ENCODE measurements around the gene SLFN11. TPM values are rescaled to one million over a fixed set of nuclear protein-coding genes. Genes with fewer than 3 reads are reported as not detected.

Gene SLFN11
- total RNA-seq, 4 donors from 2014 or later: 3.3 to 11.4 (median 7.0) TPM

DNA sequence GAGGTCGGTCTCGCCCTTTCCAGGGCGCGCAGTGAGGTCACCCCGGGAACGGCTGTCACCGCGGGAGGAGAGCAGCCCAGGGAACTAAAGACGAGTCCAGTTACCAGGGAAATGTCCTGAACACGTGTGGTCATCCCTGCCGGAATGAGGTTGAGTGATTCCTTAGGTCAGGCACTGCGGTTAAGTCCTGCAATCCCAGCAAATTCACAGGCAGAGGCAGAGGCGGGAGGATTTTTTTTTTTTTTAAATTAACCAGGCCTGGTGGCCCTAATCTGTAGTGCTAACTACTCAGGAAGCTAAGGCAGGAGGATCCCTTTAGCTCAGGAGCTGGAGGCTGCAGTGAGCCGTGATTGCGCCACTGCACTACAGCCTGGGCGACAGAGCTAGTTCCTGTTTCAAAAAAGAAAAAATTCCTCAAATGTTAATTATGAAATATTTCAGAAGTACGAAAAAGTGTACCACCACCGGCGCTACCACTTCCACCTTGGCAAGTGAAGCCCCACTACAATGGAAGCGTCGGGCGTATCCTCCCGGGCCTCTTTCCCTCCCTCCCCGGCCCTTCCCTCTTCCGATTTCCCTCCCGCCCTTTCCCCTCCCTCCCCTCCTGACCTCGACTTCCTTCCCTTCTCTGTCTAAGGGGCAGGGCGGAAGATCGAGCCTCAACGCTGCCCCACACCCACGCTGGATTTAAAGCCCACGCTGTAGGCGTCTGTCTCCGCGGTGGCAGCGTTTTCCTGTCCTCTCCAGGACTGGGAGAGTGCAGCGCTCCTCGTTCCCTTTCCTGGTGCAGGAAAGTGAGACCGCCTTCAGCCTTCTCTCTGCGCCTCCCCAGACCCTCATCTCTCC, 27.3 kb downstream of the SLFN11 start:
- 1 to 2% methylated on average over 40 of the region's 40 CpGs for WGBS, 2 donors
- TF ChIP-seq, protein P1, sequence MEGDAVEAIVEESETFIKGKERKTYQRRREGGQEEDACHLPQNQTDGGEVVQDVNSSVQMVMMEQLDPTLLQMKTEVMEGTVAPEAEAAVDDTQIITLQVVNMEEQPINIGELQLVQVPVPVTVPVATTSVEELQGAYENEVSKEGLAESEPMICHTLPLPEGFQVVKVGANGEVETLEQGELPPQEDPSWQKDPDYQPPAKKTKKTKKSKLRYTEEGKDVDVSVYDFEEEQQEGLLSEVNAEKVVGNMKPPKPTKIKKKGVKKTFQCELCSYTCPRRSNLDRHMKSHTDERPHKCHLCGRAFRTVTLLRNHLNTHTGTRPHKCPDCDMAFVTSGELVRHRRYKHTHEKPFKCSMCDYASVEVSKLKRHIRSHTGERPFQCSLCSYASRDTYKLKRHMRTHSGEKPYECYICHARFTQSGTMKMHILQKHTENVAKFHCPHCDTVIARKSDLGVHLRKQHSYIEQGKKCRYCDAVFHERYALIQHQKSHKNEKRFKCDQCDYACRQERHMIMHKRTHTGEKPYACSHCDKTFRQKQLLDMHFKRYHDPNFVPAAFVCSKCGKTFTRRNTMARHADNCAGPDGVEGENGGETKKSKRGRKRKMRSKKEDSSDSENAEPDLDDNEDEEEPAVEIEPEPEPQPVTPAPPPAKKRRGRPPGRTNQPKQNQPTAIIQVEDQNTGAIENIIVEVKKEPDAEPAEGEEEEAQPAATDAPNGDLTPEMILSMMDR (IDR thresholded peaks at IDR 0.05): no peak
- peak; percentile 67 to 94 for DNase-seq (ENCODE audit: low spot score in 2 of 2)
- intact Hi-C loops (cut with DNase I; ENCODE audit: low total_unique reads): no loop called here
- peak overlapping the region; percentile 22 for H3K4me3 ChIP-seq (ENCODE audit: low read depth, poor library complexity, severe bottlenecking)

DNA sequence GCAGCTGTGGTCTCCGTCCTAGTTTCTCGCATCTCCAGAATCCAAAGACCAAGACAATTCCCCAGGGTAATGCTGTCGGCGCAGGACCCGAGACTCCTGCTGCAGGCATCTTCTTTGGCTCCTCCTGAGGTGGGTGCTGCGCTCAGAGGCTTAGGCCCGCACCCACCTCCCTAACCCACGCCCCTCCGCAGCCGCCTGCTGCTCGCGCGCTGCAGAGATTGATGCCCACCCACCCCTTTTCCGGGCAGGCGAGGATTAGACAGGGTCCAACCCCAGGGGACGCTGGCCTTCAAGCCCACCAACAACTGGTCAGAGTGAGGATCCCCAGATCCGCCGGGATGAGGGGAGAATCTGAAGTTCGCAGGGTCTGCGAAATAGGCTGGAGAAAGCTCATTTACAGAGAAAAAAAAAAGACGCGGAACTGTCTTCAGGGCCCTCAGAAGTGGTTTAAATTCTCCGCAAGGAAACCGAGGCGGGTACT, 27.9 kb downstream of the SLFN11 start:
- TF ChIP-seq, protein P1 (IDR thresholded peaks at IDR 0.05): no peak
- no peak for TF ChIP-seq POLR2A (IDR thresholded peaks at IDR 0.05)
- WGBS, 2 donors: 25% methylated on average over 24 to 25 of the region's 25 CpGs
- DNase-seq (ENCODE audit: low spot score in 2 of 2): no peak
- intact Hi-C loops (cut with DNase I; ENCODE audit: low total_unique reads): no loop called here
- H3K4me3 ChIP-seq (ENCODE audit: low read depth, poor library complexity, severe bottlenecking): peak overlapping the region; percentile 7

DNA sequence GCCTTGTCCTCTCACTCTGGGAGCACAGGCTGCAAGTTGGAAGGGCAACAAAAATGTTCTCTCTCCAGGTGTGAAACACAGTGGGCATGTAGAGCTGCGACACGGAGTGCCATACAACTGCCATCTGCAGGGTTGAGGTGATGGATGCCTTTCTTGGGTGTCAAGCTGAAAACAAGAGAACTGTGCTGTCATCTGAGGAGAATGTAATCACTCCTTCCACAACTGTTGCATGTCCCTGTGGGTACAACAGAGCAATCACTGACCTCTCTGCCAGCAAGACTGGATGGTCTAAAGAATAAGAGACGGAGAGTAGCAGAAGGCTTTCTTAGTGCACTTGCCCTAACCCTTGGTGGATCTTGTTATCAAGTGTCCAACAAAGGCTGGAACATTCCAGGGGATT, 29.2 kb downstream of the SLFN11 start:
- no peak for DNase-seq (ENCODE audit: low spot score in 2 of 2)
- 83% methylated on average over 3 of the region's 3 CpGs for WGBS, 2 donors
- TF ChIP-seq, protein P1 (IDR thresholded peaks at IDR 0.05): no peak
- no peak for TF ChIP-seq POLR2A (IDR thresholded peaks at IDR 0.05)
- no peak overlapping the region for H3K4me3 ChIP-seq (ENCODE audit: low read depth, poor library complexity, severe bottlenecking)
- intact Hi-C loops (cut with DNase I; ENCODE audit: low total_unique reads): no loop called here

DNA sequence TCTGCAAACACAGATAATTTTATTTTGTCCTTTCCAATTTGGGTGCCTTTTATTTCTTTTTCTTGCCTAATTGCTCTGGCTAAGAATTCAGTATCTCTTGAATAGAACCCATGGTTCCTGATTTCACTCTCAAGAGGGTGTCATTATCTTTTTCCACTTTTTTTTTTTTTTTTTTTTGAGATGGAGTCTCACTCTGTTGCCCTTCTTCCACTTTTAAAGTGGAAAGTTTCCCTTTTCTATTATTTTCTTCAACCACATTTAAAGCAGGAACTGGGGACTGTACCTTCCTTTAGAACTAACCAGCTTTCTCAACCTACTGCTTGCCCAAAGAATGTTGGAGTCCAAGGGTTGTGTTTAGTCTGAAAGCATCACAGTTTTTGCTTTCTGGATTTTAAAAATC, 31.1 kb downstream of the SLFN11 start:
- intact Hi-C loops (cut with DNase I; ENCODE audit: low total_unique reads): no loop called here
- DNase-seq (ENCODE audit: low spot score in 2 of 2): no peak
- TF ChIP-seq POLR2A (IDR thresholded peaks at IDR 0.05): no peak
- TF ChIP-seq, protein P1 (IDR thresholded peaks at IDR 0.05): no peak
- no peak overlapping the region for H3K4me3 ChIP-seq (ENCODE audit: low read depth, poor library complexity, severe bottlenecking)

DNA sequence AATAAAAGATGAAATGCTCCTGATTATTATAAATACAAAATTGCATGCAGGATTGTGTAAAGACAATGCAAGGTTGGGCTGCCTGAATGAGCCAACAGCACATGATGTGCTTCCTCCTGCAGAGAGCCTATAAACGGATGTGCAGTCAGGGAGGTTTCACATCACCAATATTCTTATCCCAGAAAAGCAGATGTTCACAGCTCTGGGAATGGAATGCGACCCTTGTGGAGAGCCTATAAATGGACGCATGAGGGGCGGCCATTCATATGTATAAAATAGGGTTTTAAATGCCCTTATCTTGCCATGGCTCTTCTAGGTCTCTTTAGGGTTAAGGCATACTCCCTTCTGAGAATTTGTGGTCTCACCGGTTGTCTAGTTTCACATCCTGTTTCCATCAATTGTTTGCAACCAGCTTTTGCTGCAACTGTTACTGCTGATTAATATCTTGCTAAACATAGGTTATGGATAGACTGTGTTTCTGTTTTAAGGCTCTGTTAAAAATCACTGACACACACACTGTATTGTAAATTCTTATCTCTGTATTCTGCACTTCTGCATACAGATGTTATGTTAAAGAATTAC, 31.9 kb downstream of the SLFN11 start:
- 68% methylated on average over 5 of the region's 5 CpGs for WGBS, 2 donors
- H3K4me3 ChIP-seq (ENCODE audit: low read depth, poor library complexity, severe bottlenecking): no peak overlapping the region
- TF ChIP-seq POLR2A (IDR thresholded peaks at IDR 0.05): no peak
- TF ChIP-seq, protein P1 (IDR thresholded peaks at IDR 0.05): no peak
- DNase-seq (ENCODE audit: low spot score in 2 of 2): no peak
- intact Hi-C loops (cut with DNase I; ENCODE audit: low total_unique reads): no loop called here
